Measurements from ENCODE around the gene LRRTM4. TPM values are rescaled to one million over a fixed set of nuclear protein-coding genes. Genes with fewer than 3 reads are reported as not detected.
"Not testable (repeated sequence)": the region's sequence is repeated elsewhere in the genome, so short reads cannot be mapped to it uniquely, and the experiment has no call there.

The LRRTM4 gene
- total RNA-seq, 1 donor from 2014 or later = 2.4 TPM

DNA sequence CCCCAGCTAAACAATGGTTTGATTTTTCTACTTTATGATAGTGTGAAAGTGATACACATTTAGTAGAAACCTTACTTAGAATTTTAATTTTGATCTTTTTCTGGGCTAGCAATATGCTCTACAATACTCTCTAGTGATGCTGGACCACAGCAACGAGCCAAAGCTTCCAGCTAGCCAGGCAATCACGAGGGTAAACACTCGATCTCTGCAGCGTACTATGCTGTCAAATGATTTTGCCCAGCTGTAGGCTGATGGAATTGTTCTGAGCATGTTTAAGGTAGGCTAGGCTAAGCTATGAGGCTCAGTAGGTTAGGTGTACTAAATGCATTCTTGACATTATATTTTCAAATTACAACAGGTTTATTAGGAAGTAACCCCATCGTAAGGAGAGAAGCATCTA is 207.5 kb downstream of the LRRTM4 start:
- peak; percentile 6 for DNase-seq

DNA sequence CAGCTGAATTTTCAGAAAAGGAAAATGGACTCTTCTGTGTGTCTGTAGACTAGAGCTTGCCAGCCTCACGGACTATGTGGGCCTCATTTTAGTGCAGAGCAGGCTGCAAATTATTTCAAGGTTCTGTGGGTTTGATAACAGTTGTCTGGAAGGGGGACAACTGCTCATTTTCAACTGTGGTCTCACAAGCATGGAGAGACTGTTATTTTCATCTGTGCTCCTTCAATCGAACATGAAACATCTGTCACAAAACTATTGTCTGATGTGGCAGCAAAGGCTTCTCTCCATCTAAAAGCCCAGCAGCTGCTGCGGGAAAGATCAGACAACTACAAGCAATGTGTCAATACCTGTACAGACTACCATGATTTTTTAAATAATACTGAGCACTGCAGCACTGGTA is 211.8 kb downstream of the LRRTM4 start:
- peak; percentile 61 for DNase-seq

DNA sequence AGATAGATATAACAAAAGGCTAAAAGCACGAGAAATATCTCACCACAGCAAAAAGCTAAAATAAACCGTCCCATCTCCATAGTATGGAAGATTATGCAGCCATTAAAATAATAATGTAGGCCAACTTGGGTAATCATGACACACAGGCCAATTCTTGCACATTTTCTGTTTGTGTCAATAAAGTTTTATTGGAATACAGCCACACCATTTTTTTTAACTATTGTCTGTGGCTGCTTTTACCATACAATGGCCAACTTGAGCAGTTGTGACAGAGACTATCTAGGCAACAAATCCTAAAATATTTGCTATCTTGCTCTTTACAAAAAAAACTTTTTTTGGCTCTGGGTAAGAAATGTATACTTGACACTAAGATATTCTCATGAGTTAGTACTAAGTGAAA is 212.5 kb downstream of the LRRTM4 start:
- DNase-seq = no peak

DNA sequence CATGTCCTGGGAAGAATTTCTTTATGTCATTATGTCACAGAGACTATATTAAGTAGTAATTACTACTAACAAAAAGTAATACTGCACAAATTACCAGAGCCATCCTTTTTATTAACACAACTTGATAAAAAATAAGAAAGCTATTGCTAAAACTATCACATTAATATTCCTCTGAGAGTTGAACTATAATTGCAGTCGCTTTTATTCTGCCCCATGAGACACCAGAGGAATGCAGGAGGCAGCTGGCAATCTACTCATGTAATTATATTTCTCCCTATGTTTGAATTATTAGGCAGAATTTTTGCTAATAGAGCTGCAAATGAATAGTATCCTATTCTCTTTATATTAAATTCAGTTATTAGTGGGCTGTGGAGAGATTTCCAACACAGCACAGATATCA is 220.7 kb downstream of the LRRTM4 start:
- DNase-seq = no peak

DNA sequence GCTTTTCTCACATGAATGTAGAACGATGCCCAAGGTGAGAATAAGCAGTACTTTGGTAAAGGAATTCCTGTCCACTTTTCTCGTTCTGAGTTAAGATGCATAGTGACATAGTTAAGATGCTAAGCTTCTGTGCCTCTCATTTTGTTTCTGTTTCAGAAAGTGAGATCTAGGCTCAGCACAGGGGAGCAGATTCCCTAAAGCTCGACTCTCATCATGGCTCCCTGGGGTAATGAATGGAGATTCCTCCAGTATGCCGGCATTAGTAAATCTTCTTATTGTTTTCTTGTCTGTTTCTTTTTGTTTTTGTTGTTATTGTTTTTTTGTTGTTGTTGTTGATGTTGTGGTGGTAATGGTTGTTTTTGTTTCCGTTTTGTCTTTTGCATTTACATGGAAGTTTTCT is 225.4 kb downstream of the LRRTM4 start:
- DNase-seq = no peak

DNA sequence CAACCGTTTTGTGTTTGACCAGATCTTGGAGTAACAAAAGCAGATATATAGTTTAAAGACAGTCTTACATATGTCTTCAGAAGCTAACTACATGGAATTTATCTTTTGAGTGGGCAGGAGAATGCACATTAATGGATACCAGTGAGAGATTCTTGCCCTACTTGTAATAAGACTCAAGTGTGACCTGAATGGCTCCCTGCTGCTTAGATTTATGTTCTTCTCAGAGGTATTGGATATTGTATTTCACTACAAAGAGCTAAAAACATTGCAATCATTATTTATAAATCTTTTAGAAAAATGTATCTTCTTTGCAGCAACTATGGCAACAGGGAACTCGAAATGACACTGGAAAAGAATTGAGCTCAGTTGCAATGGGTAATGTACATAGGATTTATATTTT is 227.7 kb downstream of the LRRTM4 start:
- no peak for DNase-seq

DNA sequence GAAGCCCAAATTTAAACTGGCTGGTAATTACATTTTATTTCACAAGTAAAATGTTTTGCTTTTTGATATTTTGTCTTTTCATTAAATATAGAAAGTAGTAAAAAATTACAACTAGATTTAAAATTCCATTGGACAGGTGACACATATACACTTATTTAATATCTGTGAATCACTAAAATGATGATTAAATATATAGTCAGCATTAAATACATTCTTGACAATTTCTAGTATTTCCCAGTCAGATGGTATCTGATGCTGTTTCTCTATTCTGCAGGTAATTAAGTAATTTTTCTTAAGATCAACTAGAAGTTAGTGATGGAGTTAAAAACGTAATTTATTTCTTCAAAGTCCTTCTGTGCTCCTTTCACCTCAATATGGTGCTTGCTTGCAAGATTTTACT is 237.8 kb downstream of the LRRTM4 start:
- no peak for DNase-seq

DNA sequence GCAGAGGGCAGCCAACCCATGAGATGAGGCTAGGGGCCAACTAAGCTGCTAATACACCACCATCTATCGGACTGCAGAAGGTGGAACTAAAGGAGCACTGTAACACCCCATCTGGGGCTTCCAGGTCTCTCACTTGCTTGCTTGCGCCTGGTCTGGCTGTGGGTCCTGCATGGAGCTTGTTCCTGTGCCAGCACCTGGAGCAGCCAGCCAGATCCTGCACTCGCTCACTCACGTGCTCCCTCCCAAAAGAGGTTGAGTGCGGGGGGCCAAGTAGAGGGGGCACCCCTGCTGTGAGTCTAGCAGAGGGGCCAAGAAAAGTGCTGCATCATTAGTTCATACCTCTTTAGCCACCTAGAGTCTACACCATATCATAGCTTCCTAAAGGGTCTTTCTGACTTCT is 250.9 kb downstream of the LRRTM4 start:
- DNase-seq = no peak

DNA sequence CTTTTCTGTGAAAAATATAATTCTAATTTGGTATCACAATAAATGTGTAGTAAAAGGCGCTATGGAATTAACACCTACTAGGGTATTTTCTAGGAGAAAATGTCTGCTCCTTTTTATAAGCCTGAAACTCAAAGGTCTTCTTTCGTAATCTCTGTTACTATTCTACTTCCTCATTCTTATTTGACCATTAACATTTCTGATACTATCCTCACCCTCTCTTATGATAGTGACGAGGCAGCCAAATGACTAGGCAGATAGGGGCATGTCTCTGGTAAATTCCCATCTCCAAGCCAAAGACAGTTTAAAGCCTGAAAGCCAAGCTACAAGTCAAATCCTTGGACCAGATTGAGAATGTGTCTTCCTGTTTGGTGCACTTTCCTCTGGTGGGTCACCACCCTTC is 251.7 kb downstream of the LRRTM4 start:
- DNase-seq = no peak

DNA sequence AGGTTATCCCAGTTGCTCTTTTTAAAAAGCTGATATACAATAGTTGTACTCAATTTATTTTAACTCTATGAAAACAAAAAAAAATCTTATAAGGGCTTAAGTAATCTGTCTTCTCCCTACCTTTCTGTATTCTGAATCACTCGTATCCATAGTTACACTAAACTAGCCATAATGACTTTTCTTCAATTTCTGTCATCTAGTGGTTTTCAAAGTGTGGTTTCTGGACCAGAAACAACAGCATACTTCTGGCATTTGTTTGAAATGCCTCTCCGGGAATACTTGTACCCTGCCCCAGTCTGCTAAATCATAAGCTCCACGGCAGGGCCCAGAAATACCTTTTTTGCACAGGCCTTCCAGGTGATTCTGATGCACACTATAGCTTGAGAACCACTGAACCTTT is 253.6 kb downstream of the LRRTM4 start:
- DNase-seq = no peak

DNA sequence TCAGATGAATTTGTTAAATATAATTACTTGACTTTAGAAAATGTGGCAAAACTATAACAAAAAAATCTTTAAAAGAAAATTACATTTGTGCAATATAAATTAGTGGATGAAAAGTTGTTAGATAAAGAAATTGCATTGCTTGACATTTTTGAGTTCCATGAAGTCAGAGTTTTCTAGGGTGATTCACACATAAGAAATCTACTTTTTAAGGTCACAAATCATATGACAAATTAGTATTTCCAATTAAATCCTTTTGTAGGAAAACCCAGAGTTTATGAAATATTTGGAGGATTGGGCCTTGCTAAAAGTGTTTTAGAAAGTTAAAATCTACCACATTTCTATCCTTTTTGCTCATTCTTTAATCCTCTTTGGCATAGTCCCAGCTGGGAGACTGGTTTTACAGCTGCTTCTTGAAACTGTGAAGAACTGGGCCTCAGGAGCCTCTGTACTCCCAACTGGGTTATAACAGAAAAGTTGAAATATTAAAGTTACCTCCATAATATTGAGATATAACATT is 289.2 kb downstream of the LRRTM4 start:
- DNase-seq = peak; percentile 26

DNA sequence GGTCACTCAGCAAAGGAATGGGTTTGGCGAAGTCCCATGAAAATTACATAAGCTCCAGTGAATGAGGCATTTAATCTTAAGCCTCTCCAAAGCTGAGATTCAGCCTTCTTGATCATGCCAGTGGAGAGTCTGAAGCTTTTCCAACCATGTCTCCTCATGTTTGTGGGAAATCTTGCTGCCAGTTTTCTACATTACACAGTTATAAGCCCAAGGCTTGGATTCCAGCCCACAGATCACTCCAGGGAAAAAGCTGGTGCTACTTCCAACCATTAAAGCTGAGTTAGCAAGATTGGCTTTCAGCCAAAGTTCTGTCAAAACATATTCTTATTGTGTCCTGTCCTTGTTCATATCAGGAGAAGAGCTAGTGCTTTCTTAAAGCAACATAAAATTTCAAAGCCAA is 293.8 kb downstream of the LRRTM4 start:
- DNase-seq = peak; percentile 86

DNA sequence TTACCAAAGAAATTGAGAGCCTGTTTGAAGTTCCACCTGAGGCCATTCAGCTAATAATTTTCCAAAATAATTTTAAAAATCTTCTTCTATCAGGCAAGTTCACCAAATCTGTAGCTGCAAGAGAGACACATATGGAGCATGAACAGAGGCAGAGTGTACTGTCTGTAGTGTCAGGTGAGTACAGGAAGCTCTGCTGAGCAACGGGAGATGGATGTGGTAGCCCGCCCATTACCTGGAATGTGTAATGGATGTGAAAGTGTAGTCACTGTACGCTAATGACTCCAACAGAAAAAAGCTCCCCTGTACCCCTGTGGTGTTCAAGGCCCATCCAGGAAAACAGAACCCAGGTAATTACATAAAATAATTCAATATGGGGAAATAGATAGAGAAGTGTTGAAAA is 311.5 kb downstream of the LRRTM4 start:
- DNase-seq = no peak

DNA sequence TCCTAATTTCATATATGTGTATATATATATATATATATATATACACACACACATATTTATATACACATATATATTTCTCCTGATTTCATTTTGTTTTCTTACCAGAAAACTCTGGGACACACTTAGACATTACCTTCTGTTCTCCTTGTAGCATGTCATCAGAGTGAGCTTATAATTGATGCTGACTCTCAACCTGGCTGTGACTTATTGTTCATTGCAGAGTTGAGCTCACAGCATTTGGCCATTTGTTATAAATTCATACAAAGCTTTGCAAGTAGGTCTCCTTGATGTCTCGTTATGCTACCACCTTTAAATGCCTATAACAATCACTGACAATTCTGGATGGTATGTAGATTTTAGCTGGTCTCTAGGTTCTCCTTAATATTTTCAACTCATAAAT is 314.8 kb downstream of the LRRTM4 start:
- DNase-seq = no peak

DNA sequence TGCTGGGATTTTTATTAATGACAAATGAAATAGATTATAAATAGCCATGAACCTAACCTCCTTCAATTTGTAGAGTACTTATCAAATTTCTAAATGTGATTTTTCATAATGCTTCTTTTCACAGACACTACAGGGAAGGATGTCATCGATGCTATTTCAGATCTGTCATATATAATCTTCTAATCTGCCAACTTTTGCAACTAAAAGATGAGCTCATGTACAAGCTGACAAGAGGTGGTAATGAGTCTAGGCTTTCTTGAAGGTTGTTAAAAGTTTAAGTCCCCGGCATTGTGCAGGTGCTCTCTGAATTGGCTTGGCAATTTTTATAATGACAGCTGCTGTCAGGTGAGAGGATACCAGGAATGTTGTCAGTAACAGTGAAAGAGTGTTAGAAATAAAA is 320.4 kb downstream of the LRRTM4 start:
- DNase-seq = no peak

DNA sequence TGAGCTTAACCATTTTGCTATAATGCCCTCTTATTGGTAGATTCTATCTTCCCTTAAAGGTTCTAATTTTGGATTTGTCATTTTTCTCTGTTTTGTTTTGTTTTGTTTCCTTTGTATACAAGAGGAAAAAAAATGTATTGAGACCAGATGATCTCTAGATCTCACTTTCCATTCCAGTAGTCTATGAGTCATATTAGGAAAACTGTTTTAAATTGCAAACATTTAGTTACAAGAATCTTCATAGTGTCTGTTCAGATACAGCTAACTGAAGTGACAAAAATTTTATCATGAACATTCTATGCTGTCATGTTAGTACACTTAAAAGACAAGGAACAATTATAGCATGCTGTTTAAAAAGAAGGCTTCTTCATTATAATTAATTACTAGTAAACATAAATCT is 322.8 kb downstream of the LRRTM4 start:
- DNase-seq = no peak

DNA sequence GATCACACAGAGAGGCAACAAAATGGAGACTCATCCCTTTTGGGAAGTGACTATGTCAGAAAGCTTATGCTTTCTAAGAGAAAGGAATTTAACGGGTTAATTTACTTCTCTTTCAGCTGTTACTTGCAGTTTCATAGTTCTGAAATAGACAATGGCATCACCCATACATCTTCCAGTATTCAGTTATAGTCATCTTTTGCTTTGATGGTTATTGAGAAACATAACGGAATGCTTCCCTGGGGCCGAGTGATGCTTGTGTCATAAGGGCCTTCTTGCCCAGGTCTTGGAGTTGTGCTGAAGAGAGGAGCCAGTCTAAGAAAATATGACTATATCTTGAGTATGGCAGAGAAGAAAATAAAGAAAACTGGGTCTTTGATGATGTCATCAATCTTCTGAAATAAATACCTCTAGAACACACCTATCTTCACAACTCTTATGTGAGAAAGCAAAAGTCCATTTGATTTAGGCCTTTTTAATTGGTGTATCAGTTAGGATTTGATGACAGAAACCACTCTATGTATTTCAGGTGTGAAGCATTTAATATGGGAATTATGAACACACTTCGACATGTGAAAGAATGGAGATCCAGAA is 328.2 kb downstream of the LRRTM4 start:
- DNase-seq = no peak

DNA sequence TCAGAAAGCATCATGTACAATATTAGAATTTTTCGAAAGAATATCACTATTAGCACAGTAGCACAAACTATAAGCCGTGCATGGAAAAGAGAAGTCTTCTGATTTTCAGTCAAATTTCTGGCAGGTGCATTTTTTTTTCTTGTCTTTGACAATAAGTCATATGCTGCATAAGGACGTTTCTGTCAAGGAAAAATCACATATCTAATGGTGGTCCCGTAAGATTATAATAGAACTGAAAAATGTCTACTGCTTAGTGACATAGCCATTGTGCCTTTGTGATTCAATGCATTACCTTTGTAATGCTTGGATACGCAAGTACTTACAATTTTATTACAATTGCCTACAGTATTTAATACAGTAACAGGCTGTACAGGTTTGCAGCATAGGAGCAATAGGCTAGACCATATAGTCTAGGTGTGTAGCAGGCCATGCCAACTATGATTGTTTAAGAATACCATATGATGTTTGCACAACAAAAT is 329.3 kb downstream of the LRRTM4 start:
- DNase-seq = no peak

DNA sequence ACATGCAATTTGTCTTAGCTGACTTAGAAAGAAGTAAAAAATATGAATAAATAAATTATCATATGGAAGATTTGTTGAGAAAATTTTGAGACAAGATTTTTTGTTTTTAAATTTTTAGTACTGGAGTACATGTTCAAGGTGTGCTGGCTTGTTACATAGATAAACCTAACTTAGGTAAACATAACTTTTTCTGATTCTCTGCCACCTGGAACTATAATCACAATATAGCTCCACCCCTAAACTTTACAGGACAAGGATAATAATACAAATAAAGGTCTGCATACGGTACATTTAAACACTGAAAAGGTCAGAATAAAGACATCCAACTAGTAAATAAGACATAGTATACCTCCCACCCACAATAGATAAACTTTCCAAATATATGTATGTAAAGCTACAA is 330.5 kb downstream of the LRRTM4 start:
- no peak for DNase-seq

DNA sequence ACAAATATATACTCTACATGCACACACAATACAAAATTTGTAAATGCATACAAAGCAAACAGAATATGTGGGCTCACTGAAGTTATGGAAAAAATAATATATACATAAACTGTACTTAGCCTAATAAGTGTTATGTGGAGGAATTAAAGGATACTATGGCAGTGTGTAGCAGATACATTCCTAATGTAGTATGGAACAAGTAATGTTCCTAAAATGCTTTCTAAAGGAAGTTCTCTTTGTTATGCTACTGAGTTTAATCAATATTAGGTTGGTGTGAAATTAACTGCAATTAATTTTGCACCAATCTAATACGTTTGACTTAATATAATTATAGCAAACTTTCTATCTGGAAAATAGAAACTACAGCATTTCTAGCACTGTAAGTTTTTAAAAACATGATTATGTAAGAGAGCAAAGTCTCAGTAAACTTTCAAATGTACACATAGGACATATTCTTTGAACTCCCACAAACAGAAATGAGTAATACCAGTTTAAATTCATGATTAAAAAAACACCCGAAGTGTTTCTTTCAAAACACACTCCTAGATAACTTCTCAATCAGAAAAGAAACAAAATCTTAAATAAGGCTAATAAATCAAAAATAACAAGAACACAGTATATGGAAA is 331.3 kb downstream of the LRRTM4 start:
- DNase-seq = no peak

DNA sequence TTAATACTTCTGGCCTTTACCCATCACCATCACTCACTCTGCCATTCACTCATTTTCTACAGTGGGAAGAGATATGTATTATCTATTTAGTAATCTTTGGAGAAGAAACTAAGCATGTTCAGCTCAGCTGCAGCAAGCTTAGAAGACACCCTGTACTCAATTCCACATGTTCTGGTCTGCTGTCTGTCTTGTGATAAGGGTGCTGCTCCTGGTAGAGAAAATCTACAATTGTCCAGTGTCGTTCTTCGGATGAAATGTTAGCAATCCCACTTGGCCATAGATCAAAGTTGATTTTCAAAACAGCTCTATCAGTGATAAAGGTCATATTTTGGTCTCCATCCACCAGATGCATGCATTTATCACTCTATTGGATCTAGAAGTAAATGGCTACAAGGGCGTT is 337.1 kb downstream of the LRRTM4 start:
- no peak for DNase-seq

DNA sequence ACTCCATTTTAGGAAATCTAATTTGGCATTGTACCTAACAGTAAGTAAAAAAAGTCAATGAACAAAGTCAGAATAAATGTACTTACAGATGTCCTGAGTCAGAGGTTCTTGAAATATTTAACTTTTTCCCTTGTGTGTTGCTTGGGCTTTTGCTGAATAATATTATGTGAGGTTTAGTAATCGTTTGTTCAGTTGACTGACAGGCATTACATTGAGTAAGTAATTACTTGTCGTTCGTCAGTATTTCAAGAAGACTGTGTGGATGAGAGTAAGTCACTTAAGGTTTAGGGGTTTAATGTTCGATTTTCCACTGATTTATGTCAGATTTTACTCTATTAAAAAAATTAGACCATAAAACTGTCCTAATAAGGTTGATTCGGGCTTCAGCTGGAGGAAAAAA is 342.9 kb downstream of the LRRTM4 start:
- DNase-seq = no peak

DNA sequence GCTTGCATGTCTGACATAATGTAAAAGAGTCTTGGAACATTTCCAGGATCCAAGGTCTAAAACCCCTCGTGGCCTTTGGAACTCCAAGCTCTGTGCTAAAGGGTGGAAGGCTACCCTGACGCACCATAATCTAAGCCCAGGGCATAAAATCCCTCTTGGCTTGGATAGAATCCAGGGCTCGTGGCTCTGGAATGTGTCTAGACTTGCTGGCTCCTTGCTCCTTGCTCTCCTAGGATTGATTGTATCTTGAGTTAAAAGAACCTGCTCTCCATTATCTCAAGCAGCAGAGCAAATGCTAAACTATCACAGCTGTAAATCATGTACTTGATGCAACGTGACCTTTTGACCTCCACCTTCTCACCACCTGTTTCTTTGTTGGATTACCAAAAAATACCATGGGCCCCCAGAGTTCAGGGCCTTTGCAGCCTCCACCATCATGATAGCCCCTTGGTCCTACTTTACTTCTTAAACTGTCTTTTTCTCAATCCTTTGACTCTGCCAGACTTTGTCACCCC is 346.9 kb downstream of the LRRTM4 start:
- DNase-seq = not testable (repeated sequence)

DNA sequence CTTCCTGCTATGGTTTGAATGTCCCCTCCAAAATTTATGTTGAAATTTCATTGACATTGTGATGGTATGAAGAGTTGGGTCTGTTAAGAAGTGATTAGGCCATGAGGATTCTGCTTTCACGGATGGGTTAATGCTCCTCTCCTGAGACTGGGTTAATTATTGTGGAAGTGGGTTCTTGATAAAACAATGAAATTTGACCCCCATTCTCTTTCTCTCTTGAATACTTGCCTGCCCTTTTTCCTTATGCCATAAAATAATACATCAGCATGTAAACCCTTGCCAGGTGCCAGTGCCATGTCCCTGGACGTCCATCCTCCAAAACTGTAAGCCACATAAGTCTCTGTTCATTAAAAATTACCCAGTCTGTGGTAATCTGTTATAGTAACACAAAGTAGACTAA is 352.8 kb downstream of the LRRTM4 start:
- DNase-seq = no peak
